ENCODE results near the gene SRGAP1.
"Not testable (repeated sequence)": the region's sequence is repeated elsewhere in the genome, so short reads cannot be mapped to it uniquely, and the experiment has no call there.

The SRGAP1 gene

DNA sequence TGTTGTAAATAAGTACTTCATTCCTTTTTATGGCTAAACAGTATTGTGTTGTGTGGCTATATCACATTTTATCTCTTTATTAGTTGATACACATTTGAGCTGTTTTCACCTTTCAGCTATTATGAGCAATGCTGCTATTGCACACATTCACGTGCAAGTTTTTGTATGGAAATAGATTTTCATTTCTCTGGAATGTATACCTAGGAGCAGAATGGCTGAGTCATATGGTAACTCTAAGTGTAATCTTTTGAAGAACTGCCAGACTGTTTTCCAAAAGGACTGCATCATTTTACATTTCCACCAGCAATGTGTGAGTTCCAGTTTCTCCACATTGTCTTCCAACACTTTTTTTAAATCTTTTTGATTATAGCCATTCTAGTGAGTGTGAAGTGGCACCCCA lies 134.0 kb downstream of the SRGAP1 start:
- no peak for DNase-seq

- DNase-seq = no peak
Observed at GRCh38 chr12:63980211-63980610, 135.7 kb downstream of the SRGAP1 start.

GRCh38 chr12:63981343-63981742 lies 136.8 kb downstream of the SRGAP1 start:
- DNase-seq = no peak

DNA sequence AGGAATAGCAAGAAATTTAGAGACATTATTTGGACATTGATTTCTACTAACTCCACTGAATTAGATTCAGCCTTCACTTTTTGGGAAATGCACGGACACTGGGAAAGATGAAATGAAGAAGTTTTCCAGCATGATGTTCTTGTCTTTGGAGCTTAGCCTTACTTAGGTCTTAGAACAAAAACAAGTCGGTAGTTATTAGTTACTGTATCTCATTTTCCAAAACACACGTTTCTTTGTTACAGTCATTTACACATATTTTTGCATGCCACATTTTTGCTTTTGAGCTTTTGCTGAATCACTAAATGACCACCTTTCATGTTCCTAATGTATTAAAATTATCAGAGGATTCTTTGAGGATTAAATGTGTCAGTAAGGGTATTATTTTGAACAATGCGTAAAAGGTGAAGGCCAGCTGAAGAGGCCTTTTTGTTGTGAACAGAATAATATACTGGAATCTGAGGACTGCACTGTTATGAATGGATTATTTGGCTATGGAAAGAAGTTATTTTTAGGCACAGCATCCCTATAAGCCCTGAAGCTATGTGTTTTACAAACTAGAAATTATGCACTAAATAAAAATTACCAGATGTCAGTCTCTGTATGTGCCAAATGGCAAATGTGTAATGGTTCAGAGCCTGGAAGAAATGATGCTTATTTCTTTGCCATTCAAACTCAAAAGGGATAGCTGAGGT lies 138.2 kb downstream of the SRGAP1 start:
- DNase-seq = no peak

GRCh38 chr12:63985456-63985855 lies 141.0 kb downstream of the SRGAP1 start:
- no peak for DNase-seq

DNA sequence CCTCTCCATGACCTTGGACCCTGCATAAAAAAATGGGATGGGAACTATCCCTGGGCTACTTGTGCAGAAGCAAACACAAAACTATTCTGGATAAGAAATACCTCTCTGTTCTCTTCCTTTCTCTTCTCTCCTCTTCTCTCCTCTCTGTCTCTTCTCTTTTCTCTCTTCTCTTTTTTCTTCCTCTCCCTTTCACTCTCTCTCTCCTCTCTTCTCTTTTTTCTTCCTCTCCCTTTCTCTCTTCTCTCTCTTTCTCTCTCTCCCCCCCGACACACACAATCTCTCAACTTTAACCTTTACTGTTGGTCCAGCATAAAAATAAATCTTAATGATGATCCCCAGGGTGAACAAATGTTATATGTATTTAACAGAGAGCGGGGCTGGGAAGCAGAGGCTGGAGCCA lies 141.4 kb downstream of the SRGAP1 start:
- DNase-seq = no peak

- DNase-seq = no peak
Observed at GRCh38 chr12:63989301-63989845, 144.9 kb downstream of the SRGAP1 start.

DNA sequence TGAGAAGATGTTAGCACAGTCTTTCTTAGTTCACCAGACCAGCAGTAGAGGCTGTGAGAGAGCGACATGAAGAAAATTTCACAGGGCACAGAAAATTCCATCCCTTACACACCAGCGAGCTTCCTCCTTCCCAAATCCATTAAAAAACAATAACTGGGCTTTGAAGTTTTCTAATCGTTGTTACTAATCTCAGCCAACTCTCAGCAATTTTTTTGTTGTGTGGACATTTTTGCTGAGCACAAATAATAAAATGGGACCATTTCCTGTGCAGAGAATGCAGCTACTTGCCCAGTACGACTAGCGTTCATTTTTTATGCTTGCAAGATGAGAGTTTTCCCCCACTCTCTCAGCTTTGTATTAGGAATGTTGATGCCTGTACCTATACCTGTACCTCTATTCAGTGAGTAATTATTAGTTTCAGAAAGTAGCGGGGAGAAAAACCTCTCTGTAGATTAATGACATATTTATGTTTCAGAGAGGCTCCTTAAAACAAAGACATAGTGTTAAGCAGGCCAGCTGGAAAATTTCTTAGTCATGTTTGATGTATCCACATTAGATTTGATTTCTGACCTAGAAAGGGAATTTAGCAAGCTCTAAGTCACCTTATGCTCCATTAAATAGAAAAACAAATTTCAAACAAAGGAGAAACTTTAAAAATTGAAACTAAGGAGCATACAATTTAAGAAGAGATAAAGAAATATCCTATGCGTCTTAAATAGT lies 146.5 kb downstream of the SRGAP1 start:
- DNase-seq = no peak

GRCh38 chr12:63994704-63995103 lies 150.2 kb downstream of the SRGAP1 start:
- no peak for DNase-seq

DNA sequence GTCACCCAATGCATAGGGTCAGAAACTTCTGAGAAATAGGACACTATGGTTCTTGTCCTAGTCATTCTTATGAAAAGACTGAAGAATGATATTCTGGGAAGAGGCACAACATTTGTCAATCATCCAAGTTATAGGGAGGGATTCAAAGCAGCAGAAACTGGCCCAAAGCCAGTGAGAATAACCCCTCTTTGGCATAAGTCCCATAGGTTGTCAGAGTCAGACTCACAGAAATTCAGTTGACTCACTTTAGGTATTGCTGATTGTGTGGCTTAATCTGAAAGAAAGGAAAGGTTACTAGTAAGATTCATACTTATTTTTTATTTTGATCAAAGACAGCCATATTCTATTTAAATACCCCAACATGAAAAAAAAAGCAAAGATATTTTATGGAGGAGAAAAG lies 151.0 kb downstream of the SRGAP1 start:
- DNase-seq = no peak

DNA sequence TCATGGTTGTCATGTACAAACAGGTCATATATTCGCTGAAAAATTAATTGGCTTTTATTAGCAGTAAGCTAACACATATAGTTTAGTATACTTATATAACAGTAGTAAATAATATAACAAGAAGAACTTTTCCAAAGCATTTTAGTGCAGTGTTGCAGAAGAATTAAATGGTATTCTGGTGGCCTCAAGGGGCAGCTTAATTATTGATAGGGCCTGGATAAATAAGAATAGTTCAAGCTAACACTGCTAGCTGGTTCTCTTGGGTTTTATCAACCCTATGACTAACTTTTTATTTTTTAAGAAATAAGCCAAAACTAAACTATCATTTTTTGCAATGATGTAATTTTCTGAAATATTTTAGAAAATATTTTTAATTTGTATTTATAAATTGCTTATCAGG lies 152.1 kb downstream of the SRGAP1 start:
- DNase-seq = no peak

- DNase-seq = no peak
Observed at GRCh38 chr12:63997198-63997597, 152.7 kb downstream of the SRGAP1 start.

DNA sequence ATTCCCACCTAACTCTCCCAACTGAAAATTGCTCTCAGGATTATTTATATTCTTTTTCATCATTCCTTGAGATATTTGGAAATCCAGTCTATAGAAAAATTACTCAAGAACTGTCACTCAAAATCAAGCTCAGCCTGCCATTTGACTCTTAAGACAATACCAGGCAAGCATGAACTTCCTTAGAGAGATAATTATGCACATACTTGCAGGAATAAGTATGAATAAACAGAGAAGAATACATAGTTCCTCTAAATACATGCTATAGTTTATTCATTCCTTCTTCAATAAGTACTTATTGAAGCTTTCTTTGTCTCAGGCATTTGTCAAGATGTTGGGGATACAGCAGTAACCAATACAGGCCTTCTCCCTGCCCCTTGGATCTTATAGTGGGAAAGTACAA lies 154.1 kb downstream of the SRGAP1 start:
- no peak for DNase-seq

DNA sequence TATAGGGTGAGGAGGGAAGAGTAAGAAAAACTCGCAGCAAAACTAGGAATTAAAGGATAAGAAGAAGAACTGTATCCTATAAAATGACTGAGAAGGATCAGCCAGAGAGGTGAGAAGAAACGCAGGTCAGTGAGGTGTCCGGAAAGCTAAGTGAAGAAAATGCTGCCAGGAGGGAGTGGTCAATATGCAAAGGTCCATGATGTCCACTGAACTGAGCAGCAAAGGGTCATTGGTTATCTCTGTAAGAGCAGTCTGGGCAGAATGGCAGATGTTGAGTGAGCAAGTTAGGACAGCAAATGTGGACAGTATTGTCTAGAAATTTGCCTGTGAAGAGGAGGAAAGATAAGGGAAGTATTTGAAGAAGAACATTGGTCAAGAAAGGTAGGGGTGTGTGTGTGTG lies 155.4 kb downstream of the SRGAP1 start:
- DNase-seq = no peak

DNA sequence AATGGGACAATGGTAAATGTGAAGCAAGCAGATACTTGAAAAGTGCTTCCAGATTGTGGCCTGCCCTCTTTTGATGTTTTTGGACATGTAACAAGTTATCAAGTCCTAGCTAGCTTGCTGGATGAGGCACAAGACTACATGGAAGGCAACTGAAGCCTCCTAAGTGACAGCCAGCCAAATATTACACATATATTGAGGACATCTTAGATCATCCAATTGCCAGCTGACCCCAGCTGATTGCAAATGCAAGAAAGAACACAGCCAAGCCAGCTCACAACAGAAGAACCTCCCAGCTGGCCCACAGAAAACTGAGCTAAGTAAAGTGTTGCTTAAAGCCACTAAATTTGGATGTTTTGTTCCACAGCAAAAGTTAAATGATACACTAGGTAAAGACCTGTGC lies 156.9 kb downstream of the SRGAP1 start:
- no peak for DNase-seq

GRCh38 chr12:64004641-64005040 lies 160.1 kb downstream of the SRGAP1 start:
- no peak for DNase-seq

- DNase-seq = no peak
Observed at GRCh38 chr12:64006211-64006825, 161.8 kb downstream of the SRGAP1 start.

DNA sequence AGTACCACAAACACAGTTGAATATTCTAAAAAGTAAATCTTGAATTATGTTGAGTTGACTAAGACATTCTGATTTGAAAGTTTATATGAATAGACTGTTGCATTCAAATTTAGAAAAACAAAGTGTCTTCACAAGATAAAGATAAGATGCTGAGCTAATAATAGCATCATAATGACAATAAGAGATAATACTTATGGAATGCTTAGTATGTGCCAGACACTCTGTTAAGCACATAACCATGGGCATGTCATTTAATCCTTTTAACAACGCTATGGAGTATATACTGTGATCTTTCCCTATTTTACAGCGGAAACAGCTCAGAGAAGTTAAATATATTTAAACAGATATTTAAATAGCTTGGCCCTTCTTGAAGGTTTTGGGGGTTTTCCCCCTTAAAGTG lies 163.4 kb downstream of the SRGAP1 start:
- no peak for DNase-seq

- DNase-seq = no peak
Observed at GRCh38 chr12:64008596-64008995, 164.1 kb downstream of the SRGAP1 start.

DNA sequence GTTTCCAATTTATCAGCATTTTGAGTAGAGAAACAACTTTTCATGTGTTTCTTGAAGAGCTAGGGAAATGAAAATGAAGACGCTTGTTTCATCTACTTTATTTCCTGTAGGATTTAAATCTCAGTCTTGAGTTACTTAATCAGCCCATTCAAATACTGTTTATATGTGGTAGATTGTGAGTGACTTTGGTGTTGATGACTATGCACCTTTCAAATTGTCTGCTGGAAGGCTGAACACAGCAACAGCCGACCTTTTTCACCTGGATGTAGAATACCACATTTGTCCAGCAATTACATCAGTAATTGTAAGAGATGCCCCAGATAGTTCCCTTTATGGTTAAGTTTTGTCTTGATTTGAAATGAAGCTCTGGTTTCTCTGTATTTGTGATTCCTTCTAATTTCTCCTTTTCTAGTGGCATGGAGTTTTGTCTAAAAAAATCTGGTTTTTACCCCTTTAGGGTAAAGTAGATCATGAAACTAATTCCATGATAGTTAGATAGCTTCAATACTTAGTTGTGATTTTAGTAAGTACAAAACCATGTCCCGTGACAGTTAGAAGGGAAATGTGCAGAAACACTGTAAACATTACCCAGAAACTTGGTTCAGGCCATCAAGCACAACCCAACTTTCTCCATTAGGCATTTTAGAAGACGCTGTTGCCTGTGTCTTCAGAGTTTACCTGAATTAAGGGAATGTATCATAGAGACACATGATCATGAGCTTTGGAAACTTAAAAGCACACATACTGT lies 165.0 kb downstream of the SRGAP1 start:
- no peak for DNase-seq

- DNase-seq = no peak
Observed at GRCh38 chr12:64010069-64010686, 165.7 kb downstream of the SRGAP1 start.

DNA sequence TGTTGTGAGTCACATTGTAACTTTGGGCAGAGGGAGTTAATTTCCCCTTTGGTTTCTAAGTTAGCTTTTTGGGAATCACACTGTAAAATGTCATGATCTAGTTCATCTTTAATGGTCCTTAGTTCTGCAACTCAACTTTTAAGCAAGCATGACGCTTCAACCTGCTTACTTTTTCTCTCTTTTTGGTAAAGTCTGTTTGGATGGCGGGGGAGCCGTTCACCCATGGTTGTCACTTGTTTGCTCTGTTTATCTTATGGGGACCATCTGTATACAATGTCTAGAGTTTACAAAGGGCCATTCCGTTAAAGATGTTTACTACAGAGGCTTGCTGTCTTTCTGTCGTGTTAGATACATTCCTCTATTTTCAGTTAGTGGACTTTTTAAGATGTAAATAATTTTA lies 172.0 kb downstream of the SRGAP1 start:
- DNase-seq = no peak

DNA sequence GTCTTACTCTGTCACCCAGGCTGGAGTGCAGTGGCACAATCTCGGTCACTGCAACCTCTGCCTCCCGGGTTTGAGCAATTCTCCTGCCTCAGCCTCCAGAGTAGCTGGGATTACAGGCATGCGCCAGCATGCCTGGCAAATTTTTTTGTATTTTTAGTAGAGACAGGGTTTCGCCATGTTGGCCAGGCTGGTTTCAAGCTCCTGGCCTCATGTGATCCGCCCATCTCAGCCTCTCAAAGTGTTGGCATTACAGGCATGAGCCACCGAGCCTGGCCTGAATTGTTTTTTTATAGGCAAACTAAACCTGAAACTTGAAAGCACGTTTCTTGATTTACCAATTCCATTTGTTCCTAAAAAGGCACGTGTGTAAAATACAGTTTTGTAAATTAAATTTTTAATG lies 173.6 kb downstream of the SRGAP1 start:
- DNase-seq = not testable (repeated sequence)
